GM19468 (cell line): ENCODE data around the gene HAPLN2.
"Not testable (repeated sequence)": the region's sequence is repeated elsewhere in the genome, so short reads cannot be mapped to it uniquely, and the experiment has no call there.

Experiments used
- ATAC-seq: cut with Tn5 transposase; IDR thresholded peaks from one replicate; pipeline ENCODE4 v1.9.1; 2021; ENCODE audit warnings: mild to moderate bottlenecking, moderate library complexity, moderate number of reproducible peaks; ENCODE audit not compliant: unreplicated experiment; ENCODE audit errors: extremely low read depth

The HAPLN2 gene

DNA sequence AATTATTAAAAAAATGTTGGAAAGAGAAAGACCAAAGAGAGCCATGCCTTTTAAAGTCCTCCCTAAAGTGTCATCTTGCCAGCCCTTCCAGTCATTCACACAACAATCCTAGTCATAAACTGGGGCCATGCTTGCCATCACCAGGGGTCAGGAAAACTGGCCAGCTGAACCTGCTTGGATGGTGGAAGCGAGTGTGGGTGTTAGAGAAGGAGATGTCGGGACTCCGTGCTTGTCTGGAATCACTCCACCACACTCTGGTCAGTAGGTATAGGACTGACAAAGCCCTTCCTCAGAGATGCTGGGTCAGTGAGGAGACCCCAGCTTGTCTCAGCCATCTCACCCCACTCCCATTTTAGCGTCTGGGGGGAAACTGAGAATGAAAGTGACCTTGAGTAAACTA lies 3.3 kb upstream of the HAPLN2 start:
- no peak for ATAC-seq

DNA sequence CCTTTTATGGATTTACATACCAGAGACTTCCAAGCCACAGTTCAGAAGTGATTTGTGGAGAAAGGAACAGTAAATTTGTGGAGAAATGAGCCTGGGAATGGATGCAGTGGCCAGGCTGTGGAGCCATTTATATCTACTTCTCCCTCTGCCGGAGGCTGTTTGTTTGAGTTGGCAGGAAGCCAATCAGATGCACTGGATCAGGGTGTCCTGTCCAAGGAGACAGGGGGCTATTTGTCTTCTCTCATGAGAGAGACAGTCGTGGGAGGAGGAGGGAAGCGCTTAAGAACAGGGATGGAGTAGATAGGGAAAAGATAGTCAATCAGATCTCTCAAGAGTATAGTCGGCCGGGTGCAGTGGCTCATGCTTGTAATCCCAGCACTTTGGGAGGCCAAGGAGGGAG lies 2.8 kb upstream of the HAPLN2 start:
- no peak for ATAC-seq

DNA sequence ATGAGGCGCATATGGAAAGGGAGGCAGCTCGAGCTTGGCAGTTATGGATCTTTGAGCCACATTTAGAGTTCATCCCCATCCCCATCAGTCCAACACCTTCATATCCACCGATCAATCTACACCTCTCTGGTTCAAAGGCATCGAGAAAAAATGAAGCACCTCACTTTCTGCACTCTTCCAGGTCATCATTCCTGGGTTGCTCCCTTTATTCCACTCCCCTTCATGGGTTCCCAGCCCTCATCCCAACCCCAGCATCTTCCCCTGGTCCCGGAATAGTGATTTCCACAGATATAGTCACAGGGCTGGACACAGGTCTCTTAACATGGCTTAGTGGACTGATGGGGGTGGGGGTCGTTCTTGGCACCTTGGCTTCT lies 354 bp downstream of the HAPLN2 start:
- ATAC-seq, result no peak

DNA sequence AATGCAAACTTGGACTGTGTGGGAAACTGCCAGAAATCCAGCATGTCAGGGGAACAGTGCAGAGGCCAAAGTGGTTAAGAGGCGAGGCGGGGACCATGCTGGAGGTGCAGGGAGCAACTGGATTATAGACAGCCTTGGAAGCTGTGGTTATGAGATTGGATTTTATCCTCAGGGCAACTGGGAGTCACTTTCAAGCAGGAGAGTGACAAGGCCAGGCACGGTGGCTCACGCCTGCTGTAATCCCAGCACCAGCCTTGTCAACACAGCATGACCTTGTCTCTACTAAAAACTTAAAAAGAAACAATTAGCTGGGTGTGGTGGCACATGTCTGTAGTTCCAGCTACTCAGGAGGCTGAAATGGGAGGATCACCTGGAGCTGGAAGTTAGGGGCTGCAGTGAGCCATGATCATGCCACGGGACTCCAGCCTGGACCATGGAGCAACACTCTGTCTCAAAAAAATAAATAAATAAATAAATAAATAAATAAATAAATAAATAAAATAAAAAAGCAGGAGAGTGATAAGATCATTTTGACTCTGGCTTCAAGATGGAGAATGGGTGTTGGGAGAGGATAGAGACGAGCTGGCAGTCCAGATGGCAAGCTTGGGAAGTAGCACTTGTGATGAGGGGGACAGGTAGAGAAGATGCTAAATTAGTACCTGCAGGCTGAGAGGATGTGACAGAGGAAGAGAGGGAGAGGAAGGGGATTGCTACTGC lies 3.5 kb downstream of the HAPLN2 start:
- no peak for ATAC-seq

DNA sequence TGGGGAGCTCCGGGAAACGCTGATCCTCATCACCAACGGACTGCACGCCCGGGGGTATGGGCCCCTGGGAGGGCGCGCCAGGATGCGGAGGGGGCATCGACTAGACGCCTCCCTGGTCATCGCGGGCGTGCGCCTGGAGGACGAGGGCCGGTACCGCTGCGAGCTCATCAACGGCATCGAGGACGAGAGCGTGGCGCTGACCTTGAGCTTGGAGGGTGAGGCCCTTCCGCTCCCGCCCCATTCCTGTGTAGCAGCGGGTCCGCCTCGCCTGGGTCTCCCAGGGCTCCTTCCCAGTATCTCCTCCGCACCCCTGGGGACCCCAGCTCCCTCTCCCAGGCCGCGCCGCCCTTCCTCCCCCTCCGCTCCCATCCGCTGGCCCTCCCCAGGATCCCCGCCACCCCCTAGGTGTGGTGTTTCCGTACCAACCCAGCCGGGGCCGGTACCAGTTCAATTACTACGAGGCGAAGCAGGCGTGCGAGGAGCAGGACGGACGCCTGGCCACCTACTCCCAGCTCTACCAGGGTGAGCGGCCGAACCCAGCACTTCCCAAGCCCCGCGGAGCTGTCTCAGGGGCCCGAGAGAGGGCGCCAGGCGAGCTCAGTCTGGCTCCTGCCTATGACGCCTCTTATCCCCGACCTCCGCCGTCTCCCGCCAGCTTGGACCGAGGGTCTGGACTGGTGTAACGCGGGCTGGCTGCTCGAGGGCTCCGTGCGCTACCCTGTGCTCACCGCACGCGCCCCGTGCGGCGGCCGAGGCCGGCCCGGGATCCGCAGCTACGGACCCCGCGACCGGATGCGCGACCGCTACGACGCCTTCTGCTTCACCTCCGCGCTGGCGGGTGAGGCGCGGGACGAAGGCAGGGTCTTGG lies 5.0 kb downstream of the HAPLN2 start:
- ATAC-seq, result no peak

DNA sequence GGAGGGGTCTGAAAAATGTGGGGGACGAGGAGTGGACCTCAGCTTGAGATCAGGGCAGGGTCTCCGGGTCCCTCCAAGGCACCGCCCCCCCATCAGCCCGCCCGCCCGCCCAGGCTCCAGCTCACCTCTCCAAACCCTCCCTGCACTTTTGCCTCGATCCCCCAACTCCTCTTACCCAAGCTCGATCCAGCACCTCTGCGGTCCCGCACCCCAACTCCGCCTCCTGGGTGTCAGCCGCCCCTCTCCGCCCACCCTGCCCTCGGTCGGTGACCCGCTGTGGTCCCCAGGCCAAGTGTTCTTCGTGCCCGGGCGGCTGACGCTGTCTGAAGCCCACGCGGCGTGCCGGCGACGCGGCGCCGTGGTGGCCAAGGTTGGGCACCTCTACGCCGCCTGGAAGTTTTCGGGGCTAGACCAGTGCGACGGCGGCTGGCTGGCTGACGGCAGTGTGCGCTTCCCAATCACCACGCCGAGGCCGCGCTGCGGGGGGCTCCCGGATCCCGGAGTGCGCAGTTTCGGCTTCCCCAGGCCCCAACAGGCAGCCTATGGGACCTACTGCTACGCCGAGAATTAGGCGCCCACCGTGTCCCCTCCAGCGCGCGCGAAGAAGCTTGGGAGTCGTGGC lies 5.7 kb downstream of the HAPLN2 start:
- ATAC-seq, result no peak

DNA sequence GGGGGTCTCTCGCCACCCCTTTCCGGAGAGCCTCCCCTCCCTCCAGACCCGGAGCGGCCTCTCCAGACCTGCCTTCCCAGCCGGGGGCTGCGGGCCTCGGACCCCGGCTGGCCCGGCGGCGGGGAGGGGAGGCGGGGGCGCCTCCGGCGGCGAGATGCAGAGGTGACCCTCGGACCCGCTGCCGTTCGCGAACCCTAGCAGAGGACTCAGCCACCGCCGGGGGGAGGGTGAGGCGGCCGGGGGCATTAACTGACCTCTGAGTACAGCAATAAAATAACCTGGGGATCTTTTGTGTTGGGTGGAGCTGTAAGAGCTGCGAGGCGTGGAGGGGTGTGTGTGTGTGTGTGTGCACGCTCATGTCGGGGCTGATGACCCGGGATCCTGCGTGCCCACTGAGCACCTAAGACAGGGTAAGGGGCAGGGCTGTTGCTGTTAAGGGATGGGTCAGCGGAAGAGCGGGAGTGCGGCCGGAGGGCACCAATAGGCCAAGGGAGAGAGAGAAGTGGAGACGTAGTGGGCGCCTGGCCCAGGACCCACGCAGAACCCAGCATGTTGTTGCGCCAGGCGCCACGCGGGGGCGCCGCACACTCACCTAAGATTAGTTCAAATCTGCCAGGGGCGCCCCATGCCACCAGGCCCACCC lies 6.3 kb downstream of the HAPLN2 start:
- no peak for ATAC-seq

DNA sequence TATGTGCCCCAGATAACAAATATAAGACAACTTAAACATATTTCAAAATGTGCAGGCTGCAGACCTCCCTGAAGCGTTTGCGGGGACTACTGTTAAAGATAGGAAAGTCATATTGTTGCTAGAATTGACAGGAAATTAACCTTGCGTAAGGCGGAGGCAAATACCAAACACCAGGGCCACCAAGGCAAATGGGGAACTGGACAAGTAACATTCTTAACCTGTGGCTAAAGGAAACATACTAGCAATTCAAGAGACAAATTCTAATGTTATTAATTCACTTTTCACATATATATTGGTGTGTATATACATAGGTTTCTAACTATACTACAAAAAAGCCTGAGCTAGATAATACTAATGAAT lies 6.8 kb downstream of the HAPLN2 start:
- ATAC-seq, result no peak

DNA sequence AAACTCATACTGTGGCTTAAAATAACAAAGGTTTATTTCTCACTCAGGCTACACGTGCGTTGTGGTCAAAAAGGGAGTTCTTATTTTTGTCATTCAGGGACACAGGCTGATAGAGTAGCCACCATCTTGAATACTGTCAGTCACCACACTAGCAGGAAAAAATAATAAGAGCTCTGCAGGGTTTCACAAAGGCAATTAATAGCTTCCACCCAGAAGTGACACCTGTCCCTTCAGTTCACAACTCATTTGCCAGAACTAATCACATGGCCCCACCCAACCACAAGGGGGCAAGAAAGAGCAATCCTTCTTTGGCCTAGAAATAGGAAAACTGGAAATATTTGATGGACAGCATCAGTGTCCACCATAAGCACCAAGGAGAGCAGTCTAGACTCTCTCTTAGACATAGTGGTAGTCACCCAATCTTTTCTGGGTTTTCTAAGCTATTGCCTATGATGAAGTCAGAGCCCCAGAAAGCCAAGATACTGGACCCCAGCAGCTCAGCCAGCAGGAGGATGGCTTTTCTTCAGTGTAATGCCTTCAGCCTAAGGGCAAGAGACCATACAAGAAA lies 8.2 kb downstream of the HAPLN2 start:
- no peak for ATAC-seq

DNA sequence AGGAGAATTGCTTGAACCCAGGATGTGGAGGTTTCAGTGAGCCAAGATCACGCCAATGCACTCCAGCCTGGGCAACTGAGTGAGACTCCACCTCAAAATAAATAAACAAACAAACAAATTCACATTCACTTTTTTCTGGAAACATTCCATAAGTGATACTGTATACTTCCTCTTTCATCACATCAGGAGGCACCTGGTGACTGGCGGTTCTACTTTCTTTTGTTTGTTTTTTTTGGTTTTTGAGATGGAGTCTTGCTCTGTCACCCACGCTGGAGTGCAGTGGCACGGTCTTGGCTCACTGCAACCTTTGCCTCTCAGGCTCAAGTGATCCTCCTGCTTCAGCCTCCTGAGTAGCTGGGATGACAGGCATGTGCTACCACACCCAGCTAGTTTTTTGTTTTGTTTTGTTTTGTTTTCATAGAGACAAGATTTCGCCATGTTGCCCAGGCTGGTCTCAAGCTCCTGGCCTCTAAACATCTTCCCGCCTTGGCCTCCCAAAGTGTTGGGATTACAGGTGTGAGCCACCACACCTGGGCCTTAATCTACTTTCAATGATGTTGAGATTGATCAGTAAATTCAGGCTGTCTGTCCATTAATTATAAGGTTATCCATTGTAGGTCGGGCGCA lies 10.7 kb downstream of the HAPLN2 start:
- no peak for ATAC-seq

DNA sequence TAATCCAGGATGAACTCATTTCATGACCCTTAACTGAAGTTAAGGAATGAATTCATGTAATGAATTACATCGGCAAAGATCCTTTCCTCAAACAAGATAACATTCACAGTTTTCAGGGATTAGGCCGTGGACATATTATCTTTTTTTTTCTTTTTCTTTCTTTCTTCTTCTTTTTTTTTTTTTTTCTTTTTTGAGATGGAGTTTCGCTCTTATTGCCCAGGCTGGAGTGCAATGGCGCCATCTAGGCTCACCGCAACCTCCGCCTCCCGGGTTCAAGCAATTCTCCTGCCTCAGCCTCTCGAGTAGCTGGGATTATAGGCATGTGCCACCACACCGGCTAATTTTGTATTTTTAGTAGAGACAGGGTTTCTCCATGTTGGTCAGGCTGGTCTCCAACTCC lies 11.9 kb downstream of the HAPLN2 start:
- ATAC-seq, result not testable (repeated sequence)

DNA sequence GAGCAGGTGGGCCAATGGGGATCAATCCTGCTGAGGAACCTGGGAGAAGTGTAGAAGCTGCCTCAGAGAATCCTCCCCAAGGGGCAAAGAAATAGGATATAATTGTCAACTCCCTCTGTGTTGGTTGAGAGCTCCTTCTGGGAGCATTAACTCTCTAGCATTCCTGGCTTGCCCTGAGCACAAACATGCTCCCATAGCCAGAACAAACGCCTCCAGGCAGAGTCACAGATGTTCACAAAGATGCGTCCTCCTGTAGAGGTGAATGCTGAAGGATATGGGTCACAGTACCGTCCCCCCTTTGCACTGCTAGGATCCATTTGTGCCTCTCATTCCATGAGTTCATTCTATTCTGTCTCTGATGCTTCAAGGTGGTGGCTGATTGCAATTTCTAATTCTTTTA lies 13.1 kb downstream of the HAPLN2 start:
- no peak for ATAC-seq

DNA sequence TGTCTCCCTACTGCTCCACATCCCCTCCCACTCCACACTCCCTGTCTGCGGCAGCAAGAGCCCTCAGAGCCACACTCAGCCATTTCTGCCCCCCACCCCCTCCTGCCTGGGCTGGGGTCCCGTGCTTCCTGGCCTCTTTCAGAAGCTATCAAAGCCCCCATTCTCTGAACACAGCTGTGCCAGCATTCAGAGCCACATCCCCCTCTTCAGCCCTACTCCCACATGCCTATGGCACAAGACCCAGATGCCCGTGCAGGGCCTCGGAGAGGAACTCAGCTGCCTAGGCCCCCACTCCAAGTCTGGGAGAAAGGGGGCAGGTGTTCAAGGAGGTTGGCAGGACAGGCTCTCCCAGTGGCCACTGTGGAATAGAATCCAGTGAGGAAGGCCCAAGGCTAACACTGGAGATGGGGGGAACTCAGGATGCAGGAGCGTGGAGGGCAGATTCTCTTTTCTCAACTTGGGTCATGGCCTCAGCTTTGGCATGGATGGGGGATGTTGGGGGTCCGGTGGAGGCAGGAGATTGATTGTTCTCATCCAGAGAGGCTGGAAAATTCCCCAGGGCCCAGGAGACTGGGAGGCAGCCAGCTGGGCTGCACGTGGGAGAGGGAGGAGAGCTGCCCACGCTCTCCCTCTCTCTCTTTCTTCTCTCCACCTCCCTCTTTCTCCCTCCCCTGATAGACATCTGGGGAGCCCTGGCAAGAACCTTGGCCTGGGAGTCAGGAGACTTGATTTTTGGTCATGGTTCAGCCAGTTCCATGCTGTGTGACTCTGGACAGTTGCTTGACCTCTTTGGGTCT lies 19.2 kb downstream of the HAPLN2 start:
- no peak for ATAC-seq

DNA sequence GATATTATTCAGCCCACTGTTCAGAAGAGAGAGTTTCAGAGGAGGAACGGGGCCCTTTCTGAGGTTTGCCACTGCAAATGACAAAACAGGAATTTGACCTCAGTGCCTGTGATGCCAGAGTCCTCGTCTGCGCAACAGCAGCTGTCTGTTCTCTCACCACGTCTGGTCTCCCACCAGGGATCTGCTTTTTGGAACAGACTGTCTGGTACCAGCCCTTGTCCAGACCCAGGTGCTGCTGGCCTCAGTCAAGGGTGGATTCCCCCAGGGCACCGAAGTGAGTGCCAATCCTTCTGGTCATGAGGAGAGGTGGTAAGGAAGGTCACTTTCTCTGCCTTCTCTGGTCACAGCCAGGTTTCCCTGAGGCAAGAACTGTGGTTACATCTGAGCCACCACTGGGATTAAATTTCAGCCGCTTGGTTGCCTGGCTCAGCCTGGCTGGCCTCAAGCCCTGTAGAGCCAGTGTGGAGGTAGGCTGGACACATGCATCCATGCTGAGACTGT lies 20.4 kb downstream of the HAPLN2 start:
- no peak for ATAC-seq

DNA sequence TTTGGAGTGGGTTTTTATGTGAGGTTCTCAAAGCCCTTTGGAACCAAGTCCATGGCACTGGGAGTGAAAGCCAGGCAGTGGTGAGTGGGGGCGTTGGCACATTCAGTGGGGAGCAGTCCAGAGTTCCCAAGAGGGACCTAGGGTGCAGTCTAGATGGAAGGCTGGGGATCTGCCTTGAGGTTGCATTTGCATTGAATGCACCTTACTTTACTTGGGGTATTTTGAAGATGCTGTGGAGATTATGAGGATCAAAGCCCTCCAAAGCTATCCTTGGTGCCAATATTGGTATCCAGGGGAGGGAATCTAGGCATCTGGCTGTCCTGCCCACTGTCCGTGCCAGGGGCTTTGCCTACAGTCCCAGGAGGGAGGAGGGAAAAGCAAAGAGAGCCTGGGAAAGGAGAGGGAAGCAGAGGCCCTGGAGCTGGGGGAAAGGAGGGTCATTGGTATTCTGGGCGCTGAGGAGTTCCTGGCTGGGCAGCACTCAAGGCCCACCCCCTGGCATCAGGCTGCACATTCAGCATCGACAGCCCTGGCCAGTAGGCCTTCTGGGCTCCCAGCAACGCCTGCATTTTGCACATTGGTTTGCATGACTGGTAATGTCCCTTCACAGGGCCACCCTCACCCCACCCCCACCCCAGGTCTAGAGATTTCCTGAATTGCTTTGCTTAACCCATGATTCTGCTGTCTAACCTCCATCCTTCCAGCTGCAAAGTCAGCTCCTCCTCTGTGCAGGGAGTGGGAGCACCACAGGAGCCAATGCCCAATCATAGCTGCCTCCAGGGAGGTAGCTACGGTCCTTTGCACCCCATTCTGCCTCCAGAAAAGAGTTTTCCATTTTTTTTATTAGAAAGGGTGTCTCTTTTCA lies 21.9 kb downstream of the HAPLN2 start:
- ATAC-seq, result no peak

DNA sequence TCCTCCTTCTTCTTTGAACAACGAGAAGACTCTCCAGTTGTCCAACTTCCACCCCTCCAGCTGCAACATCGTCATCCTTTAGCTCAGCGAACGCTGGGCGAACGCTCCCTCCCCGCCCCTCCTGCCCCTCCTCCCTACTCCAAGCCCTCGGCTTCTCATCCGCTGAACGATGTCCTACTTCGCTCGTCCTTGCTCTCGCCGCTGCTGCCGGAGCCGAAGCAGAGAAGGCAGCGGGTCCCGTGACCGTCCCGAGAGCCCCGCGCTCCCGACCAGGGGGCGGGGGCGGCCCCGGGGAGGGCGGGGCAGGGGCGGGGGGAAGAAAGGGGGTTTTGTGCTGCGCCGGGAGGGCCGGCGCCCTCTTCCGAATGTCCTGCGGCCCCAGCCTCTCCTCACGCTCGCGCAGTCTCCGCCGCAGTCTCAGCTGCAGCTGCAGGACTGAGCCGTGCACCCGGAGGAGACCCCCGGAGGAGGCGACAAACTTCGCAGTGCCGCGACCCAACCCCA lies 22.6 kb downstream of the HAPLN2 start, which contains the start of gene BCAN:
BCAN (plus strand) TSS at position 357 of the 504 bp plus-strand sequence. CDS start 3,938 bp downstream, outside the sequence.
- no peak for ATAC-seq

DNA sequence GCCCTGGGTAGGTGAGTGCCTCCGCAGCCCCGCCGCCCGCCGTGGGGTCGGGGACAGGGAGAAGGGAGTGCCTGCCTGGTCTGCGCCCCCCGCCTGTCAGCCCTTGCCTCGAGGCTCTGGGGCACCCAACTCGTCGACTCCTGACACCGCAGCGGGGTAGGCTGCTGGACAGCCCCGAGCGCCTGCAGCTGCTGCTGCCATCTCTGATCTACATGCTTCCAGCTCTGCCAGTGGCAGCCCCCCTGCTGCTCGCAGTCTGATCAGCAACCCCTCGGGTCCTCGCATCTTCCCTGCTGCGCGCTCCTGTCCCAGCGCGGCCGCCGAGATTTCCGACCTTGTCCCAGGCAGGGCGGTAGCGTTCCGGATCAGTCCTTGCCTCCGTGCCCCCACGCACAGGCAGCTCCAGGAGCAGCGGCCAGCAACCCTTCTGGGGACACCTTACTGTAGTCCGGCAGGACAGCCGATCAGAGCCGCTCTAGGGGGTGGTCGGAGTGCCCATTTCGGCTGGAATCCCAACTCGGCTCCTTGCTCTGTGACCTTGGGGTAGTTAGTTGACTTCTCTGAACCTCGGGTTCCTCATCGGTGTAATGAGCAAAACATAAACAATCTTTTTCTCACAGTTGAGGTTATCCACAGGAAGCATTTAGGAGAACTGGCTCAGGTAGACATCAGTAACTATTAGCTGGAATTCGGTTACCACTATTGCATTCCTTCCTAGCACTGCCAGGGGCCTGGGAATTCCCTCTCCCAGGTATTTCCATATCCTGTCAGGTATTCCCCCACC lies 23.2 kb downstream of the HAPLN2 start:
- no peak for ATAC-seq
